ENCODE data around the gene CDC14A.

DNA sequence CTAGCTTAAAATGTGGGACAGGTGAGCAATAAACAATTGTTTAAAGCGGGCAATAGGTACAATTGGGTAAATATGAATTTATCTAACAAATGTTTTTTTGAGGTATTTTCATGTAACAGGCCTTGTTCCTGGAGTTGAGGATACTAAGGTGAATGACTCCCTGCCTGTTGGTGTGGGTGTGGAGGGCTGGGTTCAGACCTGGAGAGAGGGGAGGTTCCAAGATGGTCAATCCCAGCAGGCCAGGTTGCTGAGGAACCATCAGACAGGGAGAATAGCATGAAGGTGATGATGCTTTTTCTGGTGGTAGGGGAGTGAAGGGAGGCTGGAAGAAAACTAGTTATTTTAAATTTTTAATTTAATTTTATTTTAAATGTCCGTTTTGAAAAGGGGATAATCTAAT, 46.3 kb downstream of the CDC14A start:
- TF ChIP-seq, protein P1, sequence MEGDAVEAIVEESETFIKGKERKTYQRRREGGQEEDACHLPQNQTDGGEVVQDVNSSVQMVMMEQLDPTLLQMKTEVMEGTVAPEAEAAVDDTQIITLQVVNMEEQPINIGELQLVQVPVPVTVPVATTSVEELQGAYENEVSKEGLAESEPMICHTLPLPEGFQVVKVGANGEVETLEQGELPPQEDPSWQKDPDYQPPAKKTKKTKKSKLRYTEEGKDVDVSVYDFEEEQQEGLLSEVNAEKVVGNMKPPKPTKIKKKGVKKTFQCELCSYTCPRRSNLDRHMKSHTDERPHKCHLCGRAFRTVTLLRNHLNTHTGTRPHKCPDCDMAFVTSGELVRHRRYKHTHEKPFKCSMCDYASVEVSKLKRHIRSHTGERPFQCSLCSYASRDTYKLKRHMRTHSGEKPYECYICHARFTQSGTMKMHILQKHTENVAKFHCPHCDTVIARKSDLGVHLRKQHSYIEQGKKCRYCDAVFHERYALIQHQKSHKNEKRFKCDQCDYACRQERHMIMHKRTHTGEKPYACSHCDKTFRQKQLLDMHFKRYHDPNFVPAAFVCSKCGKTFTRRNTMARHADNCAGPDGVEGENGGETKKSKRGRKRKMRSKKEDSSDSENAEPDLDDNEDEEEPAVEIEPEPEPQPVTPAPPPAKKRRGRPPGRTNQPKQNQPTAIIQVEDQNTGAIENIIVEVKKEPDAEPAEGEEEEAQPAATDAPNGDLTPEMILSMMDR (conservative IDR thresholded peaks at IDR 0.05 in 1 of 2, IDR thresholded peaks at IDR 0.05 in 1 of 2; ENCODE audit: low read depth in 1 of 2, low read length in 2 of 2): no peak
- TF ChIP-seq EZH2 (IDR thresholded peaks at IDR 0.05; ENCODE audit: low read length, missing control alignments): no peak

Measured in fibroblast of lung (primary cell).